Stimulated activated CD4-positive, alpha-beta T cell treated with anti-CD3 and anti-CD28 coated beads, Interleukin-4, amount 100 ng/mL, for 24 hours (primary cell): Measurements from ENCODE around the gene BORCS8.
"Not testable (repeated sequence)": the region's sequence is repeated elsewhere in the genome, so short reads cannot be mapped to it uniquely, and the experiment has no call there.

Experiments
- DNase-seq: peaks from one replicate; pipeline ENCODE4 v3.0.0-alpha.2; 2020

Gene BORCS8

DNA sequence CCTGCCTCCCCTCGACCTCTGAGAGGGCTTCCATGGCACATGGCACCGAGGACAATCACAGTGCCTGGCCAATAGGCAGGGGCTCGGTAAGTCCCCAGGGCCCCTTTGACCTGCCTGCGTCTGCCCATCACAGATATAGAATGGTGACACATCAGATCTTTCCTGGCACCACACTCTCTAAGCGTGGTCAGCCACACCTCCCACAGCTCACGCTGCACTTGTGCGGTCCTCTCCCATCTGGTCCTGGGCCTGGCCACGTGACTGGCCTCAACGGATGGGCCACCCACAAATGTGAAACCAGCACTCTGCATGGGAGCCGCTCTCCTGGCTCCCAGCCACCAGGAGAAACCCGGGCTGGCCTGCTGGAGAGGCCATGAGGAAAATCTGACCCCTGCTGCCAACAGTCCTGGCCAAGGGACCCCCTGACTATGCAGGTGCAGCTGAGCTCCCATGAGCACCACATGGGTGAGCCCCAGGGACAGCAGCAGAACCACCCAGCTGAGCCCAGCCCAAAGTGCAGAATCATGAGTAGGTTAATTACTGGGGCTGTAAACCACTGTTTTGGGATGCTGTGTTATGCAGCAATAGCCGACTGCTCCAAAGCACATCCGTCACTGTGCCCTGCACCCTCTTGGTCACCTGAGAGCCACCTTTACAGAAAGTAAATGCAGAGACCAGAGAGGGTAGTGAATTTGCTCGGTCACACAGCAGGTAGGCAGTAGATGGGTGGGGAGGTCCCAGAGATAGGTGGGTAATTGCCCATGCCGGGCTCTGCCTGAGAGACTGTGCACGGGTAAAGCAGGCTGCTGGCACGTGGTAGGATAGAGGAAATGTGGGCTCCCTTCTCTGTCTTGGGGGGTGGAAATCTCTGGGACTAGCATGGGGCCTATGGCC is 12.2 kb downstream of the BORCS8 start:
- no peak for DNase-seq

- DNase-seq, result no peak
Observed at GRCh38 chr19:19176950-19177349, 15.0 kb downstream of the BORCS8 start.

DNA sequence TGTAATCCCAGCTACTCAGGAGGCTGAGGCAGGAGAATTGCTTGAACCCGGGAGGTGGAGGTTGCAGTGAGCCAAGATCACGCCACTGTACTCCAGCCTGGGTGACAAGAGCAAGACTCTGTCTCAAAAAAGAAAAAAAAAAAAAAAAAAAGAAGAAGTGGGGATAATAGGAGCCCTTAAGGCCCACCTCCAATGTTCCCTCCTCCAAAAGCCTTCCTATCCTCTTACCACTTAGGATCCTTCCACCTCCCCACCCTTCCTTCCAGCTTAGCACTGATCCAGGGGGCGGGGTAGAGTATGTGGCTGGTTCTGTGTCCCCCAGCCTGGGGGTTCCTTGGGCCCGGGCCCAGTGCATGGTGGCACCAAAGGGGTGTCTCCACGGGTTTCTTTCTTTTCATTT is 18.7 kb downstream of the BORCS8 start:
- DNase-seq, result not testable (repeated sequence)

GRCh38 chr19:19171821-19172532 is 20.0 kb downstream of the BORCS8 start:
- no peak for DNase-seq

DNA sequence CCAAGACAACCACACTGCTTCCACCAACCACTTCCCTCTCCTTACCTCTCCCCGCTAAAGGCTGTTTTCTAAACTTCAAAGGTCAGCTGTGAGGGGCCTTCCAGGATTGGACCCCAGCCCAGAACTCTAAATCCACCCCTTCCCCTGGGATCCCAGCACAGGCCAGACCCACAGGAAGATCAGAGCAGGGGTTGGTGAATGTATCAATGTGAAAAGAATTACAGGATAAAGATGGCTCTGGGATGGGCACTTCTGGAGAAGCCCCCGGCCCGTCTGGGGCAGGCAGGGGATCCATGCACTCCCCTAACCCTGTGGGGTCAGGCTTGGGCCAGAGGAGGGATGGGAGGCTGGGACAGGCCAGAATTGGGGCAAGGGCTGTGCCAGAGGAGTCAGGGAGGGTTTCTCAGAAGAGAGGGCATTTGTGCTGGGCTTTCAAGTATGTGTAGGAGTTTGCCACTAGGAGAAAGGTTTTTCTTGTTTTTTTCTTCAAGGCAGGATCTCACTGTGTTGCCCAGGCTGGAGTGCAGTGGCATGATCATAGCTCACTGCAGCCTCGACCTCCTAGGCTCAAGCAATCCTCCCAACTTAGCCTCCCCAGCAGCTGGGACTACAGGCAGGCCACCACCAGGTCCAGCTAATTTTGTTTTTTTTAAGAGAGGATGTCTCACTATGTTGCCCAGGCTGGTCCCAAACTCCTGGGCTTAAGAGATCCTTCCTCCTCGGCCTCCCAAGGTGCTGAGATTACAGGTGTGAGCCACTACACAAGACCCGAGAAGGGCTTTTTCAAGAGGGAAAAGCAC is 20.9 kb downstream of the BORCS8 start:
- DNase-seq, result no peak

DNA sequence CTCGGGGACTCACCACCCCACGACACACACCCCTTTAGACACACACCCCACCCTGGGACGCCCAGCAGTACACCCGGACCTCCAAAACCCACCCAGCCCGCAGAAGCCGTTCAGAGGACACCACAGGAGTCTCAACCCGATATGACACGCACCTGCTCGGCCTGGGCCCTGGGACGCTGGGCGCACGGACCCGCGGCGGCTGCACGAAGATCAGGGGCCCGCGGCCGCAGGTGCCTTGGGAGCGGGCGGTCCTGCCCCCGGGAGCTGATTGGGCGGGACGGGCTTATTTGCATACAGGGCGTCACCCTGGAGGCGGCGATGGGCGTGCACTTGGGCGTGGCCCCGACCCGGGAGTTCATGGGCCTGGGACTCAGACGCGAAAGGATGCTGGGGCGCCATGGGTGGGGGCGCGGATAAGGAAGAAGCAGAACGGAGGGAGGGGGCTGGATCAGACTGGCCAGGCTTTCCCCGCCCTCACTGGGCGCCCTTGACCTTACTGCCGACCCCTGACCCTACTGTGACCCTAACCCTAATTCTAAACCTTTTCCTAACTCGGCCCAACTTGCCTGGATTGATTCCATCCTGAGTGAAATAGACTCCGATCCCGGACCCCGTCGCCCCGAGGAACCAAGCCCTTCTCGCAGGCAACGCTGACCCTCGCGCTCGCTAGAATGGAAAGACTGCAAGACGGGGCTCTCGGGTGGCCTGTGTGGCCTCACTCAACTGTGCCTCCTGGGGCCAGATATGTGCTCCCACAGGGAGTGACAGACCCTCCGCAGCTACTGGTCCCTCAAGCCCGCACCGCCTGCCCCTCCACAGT is 21.7 kb downstream of the BORCS8 start, which contains the start of gene MEF2B:
TSS of gene MEF2B (minus strand) at position 211 of the 820 bp plus-strand sequence. CDS start 19,528 bp downstream, outside the sequence.
- DNase-seq, result peak; percentile 78

GRCh38 chr19:19169236-19170052 is 22.5 kb downstream of the BORCS8 start:
- DNase-seq, result no peak

DNA sequence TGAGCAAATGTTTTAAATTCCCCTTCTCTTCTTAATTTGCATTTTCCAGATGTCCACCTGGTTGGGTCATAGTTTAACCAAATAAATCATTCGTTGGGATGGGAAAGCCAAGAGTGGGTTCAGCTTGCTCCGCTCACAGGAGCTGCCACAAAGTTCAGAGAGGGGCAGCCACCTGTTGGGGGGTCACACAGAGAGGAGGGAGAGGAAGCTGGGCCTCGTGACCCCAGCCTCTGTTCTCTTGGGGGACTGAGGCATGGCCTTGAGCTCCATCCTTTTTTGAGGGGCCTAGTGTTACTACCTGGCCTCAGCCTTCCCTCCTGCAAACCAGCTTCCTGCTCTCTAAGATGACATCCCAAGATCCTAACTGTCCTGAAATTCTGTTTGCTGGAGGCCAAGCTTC is 24.3 kb downstream of the BORCS8 start:
- no peak for DNase-seq

DNA sequence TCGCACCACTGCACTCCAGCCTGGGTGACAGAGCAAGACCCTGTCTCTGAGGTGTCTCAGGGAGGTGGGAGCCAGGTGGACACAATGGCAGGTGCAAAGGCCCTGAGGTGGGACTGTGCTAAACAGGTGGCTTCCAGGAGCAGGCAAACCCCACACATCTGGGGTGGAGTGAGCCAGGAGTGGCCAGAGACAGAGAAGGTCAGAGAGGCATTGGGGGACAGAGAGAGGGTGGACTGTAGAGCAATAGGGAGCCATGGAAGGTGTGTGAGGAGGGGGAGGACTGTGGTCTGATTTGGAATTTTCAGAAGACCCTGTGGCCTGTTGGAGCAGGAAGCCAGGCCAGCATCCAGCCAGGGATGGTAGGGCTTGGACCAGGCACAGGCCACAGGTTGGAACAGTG is 26.6 kb downstream of the BORCS8 start:
- no peak for DNase-seq

DNA sequence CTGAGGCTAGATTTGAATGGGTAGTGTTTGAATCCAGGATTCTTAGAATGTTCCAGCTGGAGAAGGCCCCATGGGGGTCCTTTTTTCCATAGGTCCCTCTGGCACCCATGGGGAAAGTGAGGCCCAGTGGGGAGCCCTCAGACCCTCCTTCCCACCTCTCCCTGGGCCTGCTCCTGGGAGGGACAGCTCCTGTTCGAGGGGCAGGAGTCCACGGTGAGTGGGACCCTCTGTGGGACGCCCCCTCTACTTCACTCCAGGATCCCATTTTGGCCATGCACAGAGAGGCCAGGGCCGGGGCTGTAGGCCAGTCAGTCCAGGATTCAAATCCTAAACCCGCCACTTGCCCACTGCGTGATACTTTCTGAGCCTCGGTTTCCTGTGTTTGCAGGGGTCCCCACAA is 29.5 kb downstream of the BORCS8 start:
- no peak for DNase-seq

DNA sequence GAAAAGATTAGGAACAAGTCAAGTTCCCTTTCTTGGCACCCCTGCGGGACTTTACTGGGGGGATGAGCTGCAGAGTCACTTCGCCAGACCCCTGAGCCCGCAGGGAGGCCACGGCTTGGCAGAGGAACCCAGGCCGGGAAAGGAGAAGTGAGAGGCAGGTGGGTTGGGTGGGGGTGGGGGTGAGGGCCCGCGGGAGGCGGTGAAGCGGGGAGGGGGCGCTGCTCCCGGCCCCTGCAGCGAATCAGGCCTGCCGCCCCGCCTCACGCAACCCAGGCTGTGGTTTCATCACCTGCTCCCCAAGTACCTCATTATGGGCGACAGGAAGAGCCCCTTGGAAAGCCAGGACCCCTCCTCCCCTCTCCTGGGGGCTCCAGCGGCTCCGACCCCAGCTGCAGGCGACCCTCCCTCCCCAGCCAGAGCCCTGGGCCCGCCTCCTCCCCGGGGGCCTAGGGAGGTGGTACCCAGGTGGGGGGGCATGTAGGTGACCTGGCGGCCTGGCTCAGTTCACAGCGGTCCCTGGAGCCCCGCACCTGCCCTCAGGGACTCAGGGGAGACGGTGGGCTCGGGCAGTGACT is 31.4 kb downstream of the BORCS8 start:
- no peak for DNase-seq

- no peak for DNase-seq
Observed at GRCh38 chr19:19159534-19159933, 32.4 kb downstream of the BORCS8 start.

GRCh38 chr19:19157808-19158207 is 34.1 kb downstream of the BORCS8 start:
- DNase-seq, result no peak

DNA sequence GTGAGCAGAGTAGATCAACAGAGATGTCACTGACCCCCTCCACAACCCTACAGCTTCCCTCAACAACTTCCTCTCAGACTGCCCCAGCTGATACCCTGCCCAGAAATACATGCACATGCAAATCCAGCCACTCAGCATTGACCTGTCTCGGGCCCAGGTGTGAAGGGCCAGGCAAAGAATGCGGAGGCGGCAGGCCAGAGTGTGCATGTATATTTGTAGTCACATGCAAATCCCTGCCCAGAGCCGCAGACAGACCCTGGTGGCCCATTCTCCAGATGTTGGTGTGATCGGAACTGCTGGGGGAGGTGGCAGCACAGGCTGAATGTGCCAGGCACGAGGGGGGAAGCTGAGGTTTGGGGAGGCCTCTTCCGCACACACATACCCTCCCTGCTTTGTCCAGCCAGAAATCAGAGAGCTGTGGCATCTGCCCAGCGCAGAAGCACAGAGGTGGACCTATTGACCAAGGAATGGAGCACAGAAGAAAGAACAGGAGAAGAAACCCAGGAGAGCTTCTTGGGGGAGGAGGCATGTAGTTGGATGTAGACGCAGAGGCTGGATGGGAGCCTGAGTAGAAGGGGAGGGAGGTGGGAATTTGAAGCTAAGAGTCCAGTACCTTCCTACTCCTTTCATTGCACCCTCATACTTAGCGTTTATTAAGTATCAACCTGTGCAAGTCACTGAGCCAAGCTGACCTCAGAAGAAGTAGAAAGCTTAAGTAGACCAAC is 36.3 kb downstream of the BORCS8 start:
- no peak for DNase-seq

DNA sequence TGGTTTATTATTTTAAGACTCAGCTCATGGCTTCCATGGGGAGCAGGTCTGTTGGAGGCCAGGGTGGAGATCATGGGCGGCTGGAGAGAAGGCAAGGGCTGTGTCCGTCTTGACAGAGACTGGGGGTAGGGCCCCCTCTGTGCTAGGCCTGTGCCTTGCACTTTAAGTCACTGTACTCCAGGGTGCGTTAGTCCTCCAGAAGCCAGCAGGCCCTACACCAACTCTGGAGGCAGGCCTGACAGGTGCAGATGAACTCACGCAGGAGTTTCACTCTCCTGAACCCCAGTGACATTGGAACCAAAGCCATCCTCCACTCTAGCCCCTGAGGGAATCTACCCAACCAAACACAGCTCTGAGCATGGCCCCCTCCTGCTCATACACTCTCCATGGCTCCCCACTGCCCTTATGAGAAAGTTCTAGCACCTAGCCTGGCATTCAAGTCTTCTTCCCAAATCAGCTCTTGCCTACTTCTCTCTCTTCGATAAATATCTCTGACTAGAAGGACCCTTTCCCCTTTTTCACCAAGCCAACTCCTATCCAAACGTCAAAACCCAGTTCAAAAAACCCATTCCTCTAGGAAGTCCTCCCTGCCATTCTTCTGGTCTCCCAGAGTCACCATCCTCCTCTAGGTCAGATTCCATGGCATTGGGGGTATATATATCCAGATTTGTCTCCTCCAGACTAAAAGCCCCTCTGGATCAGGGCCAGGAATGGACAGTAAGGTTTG is 37.0 kb downstream of the BORCS8 start:
- no peak for DNase-seq

DNA sequence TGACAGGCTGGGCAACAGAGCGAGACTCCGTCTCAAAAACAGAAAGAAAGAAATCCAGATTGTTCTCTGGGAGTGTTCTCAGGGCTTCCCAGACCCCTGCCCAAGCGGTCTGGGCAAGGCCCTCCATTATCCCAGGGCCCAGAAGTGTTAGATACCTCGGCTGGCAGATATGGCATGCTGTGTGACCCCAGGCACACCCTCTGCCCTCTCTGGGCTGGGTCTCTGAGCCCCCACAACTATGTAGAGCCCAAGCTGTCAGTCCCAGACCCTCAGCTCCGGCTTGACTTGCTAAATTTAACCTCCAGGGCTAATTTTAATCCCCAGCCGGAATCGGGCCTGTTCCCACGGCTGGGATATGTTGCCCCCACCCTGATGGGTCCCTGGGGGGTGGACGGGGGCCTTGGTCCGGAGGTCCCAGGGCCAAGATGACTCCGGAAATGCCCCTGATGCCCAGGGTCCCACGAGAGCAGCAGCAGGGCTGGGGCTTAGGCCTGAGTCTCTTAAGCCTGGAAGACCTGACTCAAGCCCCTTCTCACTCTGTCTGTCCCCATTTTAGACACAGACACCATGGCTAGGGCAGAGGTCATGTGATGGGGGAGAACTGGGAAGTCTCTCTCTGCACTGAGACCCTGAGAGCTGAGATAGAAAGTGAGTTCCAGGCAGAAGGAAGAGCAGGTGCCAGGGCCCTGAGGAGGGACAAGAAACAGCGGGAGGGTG is 39.1 kb downstream of the BORCS8 start:
- DNase-seq, result no peak

DNA sequence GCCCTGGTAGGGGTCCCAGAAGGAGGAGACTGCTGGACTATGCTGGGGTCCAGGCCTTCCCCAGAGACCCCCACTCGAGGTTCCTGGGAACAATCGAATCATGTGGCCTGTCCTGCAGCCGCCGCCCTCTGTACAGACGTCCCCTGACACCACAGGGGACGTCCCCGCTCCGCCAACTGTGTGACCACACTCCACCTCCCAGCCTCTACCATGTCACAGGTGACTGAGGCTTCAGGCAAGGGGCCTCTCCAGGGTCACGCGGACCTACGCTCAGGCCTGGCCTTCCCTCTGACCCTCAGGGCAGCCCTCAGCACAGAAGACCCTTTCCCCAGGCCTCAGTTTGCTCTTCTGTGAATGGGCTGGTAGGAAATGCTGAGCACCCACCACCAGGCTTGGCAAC is 40.5 kb downstream of the BORCS8 start:
- DNase-seq, result no peak

- DNase-seq, result no peak
Observed at GRCh38 chr19:19149435-19149834, 42.5 kb downstream of the BORCS8 start.

DNA sequence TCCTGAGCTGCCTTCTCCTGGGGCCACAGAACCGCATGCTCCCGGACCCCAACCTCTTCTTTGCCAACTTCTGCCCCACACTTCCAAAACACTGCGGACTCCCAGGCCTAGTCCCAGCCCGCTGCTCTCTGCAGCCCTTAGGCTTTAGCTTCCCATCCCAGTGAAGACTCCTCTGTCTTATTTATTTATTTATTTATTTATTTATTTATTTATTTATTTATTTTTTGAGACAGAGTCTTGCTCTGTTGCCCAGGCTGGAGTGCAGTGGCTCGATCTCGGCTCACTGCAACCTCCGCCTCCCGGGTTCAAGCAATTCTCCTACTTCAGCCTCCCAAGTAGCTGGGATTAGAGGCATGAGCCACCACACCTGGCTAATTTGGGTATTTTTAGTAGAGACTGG is 43.4 kb downstream of the BORCS8 start:
- DNase-seq, result not testable (repeated sequence)
